ENCODE results near the gene HMGB2. TPM values are rescaled to one million over a fixed set of nuclear protein-coding genes. Genes with fewer than 3 reads are reported as not detected.

Gene HMGB2
- total RNA-seq, 2 experiments from 2014 or later = 697 to 810 TPM

DNA sequence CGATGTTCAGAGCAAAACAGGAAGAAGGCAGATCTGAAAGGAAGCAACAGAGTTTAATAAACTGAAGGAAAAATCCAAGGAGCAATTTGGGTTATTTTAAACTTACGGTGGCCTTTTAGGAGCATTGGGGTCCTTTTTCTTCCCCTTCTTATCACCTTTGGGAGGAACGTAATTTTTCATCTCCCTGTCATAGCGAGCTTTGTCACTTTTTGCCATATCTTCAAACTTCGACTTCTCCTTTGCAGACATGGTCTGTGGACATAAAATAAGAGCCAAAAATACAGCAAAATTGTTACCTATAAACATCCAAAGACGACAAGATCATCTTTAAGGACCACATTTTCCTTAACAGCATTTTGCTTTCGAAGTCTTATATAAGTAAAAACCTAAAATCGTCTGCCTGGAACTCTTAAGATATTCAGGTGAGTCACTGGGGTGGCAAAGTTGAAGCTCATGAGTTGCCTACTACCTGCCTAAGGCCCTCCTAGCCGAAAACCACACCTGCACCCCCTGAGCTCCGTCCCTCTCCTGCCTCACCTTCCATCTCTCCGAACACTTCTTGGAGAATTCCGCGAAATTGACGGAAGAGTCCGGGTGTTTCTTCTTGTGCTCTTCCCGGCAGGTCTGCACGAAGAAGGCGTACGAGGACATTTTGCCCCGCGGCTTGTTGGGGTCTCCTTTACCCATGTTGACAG is 1.0 kb downstream of the HMGB2 start:
- POLR2A ChIA-PET = interaction anchor here (0.6 to 14.1 kb wide), 9 partner anchors 12 to 265 kb away, joined by 3 to 336 read pairs (median 3); partner anchors contain the start of gene SAP30
- TF ChIP-seq, protein P1, sequence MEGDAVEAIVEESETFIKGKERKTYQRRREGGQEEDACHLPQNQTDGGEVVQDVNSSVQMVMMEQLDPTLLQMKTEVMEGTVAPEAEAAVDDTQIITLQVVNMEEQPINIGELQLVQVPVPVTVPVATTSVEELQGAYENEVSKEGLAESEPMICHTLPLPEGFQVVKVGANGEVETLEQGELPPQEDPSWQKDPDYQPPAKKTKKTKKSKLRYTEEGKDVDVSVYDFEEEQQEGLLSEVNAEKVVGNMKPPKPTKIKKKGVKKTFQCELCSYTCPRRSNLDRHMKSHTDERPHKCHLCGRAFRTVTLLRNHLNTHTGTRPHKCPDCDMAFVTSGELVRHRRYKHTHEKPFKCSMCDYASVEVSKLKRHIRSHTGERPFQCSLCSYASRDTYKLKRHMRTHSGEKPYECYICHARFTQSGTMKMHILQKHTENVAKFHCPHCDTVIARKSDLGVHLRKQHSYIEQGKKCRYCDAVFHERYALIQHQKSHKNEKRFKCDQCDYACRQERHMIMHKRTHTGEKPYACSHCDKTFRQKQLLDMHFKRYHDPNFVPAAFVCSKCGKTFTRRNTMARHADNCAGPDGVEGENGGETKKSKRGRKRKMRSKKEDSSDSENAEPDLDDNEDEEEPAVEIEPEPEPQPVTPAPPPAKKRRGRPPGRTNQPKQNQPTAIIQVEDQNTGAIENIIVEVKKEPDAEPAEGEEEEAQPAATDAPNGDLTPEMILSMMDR (conservative IDR thresholded peaks at IDR 0.05; ENCODE audit: low read length) = no peak
- TF ChIP-seq EZH2phosphoT487 (IDR thresholded peaks at IDR 0.05; ENCODE audit: borderline replicate concordance, low read depth, low read length) = no peak
- Histone ChIP-seq H3K4me3 (ENCODE audit: low read depth, low read length, poor library complexity, severe bottlenecking) (peak overlapping the region; percentile 99), H4K20me1 (ENCODE audit: insufficient read depth, low read length) (peaks cover 31% of the 10 kb centered on the region; the same call in 1 of the 2 replicates), H3K9me3 (ENCODE audit: low read length) (no peaks in the 10 kb centered on the region), H3K27ac (ENCODE audit: low read depth, low read length, poor library complexity, severe bottlenecking) (peak overlapping the region; percentile 92), H3K4me2 (ENCODE audit: low read length) (peak overlapping the region; percentile 94), H3K9me2 (ENCODE audit: insufficient read depth, low read length) (no peaks in the 10 kb centered on the region), H2AFZ (ENCODE audit: low read length) (no peak overlapping the region), H3K36me3 (ENCODE audit: insufficient read depth, low read length) (peaks cover 59% of the 10 kb centered on the region), H3K79me2 (ENCODE audit: insufficient read depth, low read depth, low read length) (peaks cover 76% of the 10 kb centered on the region), H3K4me1 (ENCODE audit: insufficient read depth, low read length, poor library complexity, severe bottlenecking) (peaks cover 48% of the 10 kb centered on the region)
- CTCF ChIA-PET (ENCODE audit: unreplicated experiment) = interaction anchor here (1.0 kb wide), 1 partner anchor 36 kb away, joined by 6 read pairs; no protein-coding TSS in a partner anchor
- no TSS peak for BruUV-seq (replicated peaks)
- no peak for DNase-seq (ENCODE audit: low spot score)
- intact Hi-C loops (cut with micrococcal nuclease; ENCODE audit: unreplicated experiment) = no loop called here

DNA sequence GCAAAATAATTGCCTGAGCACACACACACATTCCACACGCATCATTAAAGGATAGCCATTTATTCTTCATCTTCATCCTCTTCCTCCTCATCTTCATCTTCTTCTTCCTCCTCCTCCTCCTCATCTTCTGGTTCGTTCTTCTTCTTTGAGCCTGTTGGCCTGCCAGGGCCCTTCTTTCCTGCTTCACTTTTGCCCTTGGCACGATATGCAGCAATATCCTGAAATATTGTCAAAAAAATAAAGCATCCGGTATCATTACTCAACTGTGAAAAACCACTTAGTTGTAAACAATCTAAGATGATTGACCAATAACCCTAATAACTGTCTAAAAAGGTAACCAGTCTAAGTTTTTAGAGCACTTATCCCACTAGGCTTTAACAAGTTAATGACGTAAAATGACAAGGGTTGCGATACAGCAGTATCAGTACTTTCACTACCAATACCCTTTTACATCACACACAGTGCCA is 2.1 kb downstream of the HMGB2 start:
- Histone ChIP-seq H4K20me1 (ENCODE audit: insufficient read depth, low read length) (peaks cover 34% of the 10 kb centered on the region; the same call in 1 of the 2 replicates), H3K4me2 (ENCODE audit: low read length) (peak overlapping the region; percentile 94), H3K4me3 (ENCODE audit: low read depth, low read length, poor library complexity, severe bottlenecking) (peak overlapping the region; percentile 99), H3K27ac (ENCODE audit: low read depth, low read length, poor library complexity, severe bottlenecking) (peak overlapping the region; percentile 92), H3K79me2 (ENCODE audit: insufficient read depth, low read depth, low read length) (peaks cover 69% of the 10 kb centered on the region), H3K9me2 (ENCODE audit: insufficient read depth, low read length) (no peaks in the 10 kb centered on the region), H3K36me3 (ENCODE audit: insufficient read depth, low read length) (peaks cover 70% of the 10 kb centered on the region), H3K9me3 (ENCODE audit: low read length) (no peaks in the 10 kb centered on the region), H2AFZ (ENCODE audit: low read length) (no peak overlapping the region), H3K4me1 (ENCODE audit: insufficient read depth, low read length, poor library complexity, severe bottlenecking) (peaks cover 37% of the 10 kb centered on the region)
- TF ChIP-seq EZH2phosphoT487 (IDR thresholded peaks at IDR 0.05; ENCODE audit: borderline replicate concordance, low read depth, low read length) = no peak
- TF ChIP-seq, protein P1 (conservative IDR thresholded peaks at IDR 0.05; ENCODE audit: low read length) = no peak; the same call in 1 of the 2 replicates
- no peak for DNase-seq (ENCODE audit: low spot score)
- CTCF ChIA-PET (ENCODE audit: unreplicated experiment) = no interaction called here
- no TSS peak for BruUV-seq (replicated peaks)
- intact Hi-C loops (cut with micrococcal nuclease; ENCODE audit: unreplicated experiment) = no loop called here
- POLR2A ChIA-PET = interaction anchor here (0.7 to 14.1 kb wide), 5 partner anchors 21 to 264 kb away, joined by 3 to 336 read pairs (median 4); partner anchors contain the start of gene SAP30

DNA sequence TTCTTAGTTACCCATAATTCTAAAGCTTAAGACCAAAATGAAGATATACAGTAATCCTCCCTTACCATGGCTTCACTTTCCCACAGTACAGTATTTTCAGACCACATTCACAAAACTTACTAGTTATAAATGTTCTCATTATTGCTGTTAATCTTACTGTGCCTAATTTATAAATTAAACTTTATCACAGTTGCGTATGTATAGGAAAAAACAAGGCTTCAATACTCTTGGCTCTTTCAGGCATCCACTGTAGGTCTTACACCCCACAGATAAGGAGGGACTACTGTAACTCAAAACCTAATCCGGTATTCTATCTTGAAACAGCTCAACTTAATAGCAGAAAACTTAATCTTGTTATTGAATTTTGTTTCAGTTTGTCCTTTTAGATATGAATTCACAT is 3.6 kb downstream of the HMGB2 start:
- intact Hi-C loops (cut with micrococcal nuclease; ENCODE audit: unreplicated experiment) = no loop called here
- H3K4me3 ChIP-seq (ENCODE audit: low read depth, low read length, poor library complexity, severe bottlenecking) = peak overlapping the region; percentile 32
- POLR2A ChIA-PET = interaction anchor here (0.9 to 14.1 kb wide), 10 partner anchors 8 to 56 kb away, joined by 3 to 336 read pairs (median 4); partner anchors contain the start of gene SAP30

More for the DNA sequence above, 3.6 kb downstream of the HMGB2 start:
- DNase-seq (ENCODE audit: low spot score) = no peak
- Histone ChIP-seq H3K79me2 (ENCODE audit: insufficient read depth, low read depth, low read length) (peaks cover 54% of the 10 kb centered on the region), H3K27ac (ENCODE audit: low read depth, low read length, poor library complexity, severe bottlenecking) (no peak overlapping the region), H2AFZ (ENCODE audit: low read length) (no peak overlapping the region), H3K36me3 (ENCODE audit: insufficient read depth, low read length) (peaks cover 85% of the 10 kb centered on the region), H3K4me2 (ENCODE audit: low read length) (peak overlapping the region; percentile 40), H4K20me1 (ENCODE audit: insufficient read depth, low read length) (peaks cover 37% of the 10 kb centered on the region; the same call in 1 of the 2 replicates), H3K9me2 (ENCODE audit: insufficient read depth, low read length) (no peaks in the 10 kb centered on the region), H3K4me1 (ENCODE audit: insufficient read depth, low read length, poor library complexity, severe bottlenecking) (peaks cover 26% of the 10 kb centered on the region), H3K9me3 (ENCODE audit: low read length) (no peaks in the 10 kb centered on the region)
- no peak for TF ChIP-seq EZH2phosphoT487 (IDR thresholded peaks at IDR 0.05; ENCODE audit: borderline replicate concordance, low read depth, low read length)
- TF ChIP-seq, protein P1 (conservative IDR thresholded peaks at IDR 0.05; ENCODE audit: low read length) = no peak
- CTCF ChIA-PET (ENCODE audit: unreplicated experiment) = no interaction called here
- no TSS peak for BruUV-seq (replicated peaks)
